Hepatocyte (in vitro differentiated cells): ENCODE data around the gene PIP5K1C. TPM values are rescaled to one million over a fixed set of nuclear protein-coding genes. Genes with fewer than 3 reads are reported as not detected.

Source experiments
- DNase-seq: peaks from one replicate; pipeline ENCODE4 v3.0.0-alpha.2; 2016; ENCODE audit warnings: low spot score
- H2AFZ ChIP-seq: fragments of 200-600 bp; sonication (generic); 2 replicates; pipeline ENCODE4 v1.6.0; 2016; ENCODE audit warnings: antibody characterized with exemption, mild to moderate bottlenecking
- H3K27ac ChIP-seq: fragments of 200-600 bp; sonication (generic); 2 replicates; pipeline ENCODE4 v1.5.1; 2016; ENCODE audit warnings: mild to moderate bottlenecking
- H3K27me3 ChIP-seq: fragments of 200-600 bp; sonication (generic); 2 replicates; pipeline ENCODE4 v1.6.1; 2016
- H3K36me3 ChIP-seq: fragments of 200-600 bp; sonication (generic); replicated peaks from 2 replicates; pipeline ENCODE4 v1.5.1; 2016; ENCODE audit warnings: low read depth; ENCODE audit not compliant: insufficient read depth
- H3K4me1 ChIP-seq: fragments of 200-600 bp; sonication (generic); 2 replicates; pipeline ENCODE4 v1.5.1; 2016; ENCODE audit warnings: mild to moderate bottlenecking, moderate library complexity; ENCODE audit not compliant: insufficient read depth
- H3K4me2 ChIP-seq: fragments of 200-600 bp; sonication (generic); 2 replicates; pipeline ENCODE4 v1.6.0; 2016
- H3K4me3 ChIP-seq: fragments of 200-600 bp; sonication (generic); 2 replicates; pipeline ENCODE4 v1.5.1; 2016; ENCODE audit warnings: mild to moderate bottlenecking
- H3K79me2 ChIP-seq: fragments of 200-600 bp; sonication (generic); 2 replicates; pipeline ENCODE4 v1.6.0; 2017; ENCODE audit warnings: mild to moderate bottlenecking
- H3K9me2 ChIP-seq: fragments of 200-600 bp; sonication (generic); replicated peaks from 2 replicates; pipeline ENCODE4 v1.6.0; 2017; ENCODE audit warnings: mild to moderate bottlenecking; ENCODE audit not compliant: insufficient read depth
- H3K9me3 ChIP-seq: fragments of 200-600 bp; sonication (generic); 2 replicates; pipeline ENCODE4 v1.5.1; 2016; ENCODE audit warnings: low read depth, mild to moderate bottlenecking
- H4K20me1 ChIP-seq: fragments of 200-600 bp; sonication (generic); 2 replicates; pipeline ENCODE4 v1.6.0; 2016; ENCODE audit warnings: mild to moderate bottlenecking; ENCODE audit not compliant: insufficient read depth, poor library complexity, severe bottlenecking
- EZH2 ChIP-seq: fragments of 200-600 bp; sonication (generic); IDR thresholded peaks from 2 replicates; pipeline ENCODE4 v1.6.1; 2016; ENCODE audit warnings: antibody characterized with exemption, mild to moderate bottlenecking, borderline replicate concordance
- EZH2phosphoT487 ChIP-seq: fragments of 200-600 bp; sonication (generic); IDR thresholded peaks from one replicate; pipeline ENCODE4 v1.6.1; 2018; ENCODE audit warnings: antibody characterized with exemption, mild to moderate bottlenecking, low read depth, moderate library complexity; ENCODE audit not compliant: unreplicated experiment, severe bottlenecking
- WGBS: methylation state at CpG from one replicate; pipeline ENCODE4 v1.1.6; 2016; ENCODE audit warnings: low lambda C conversion rate; ENCODE audit errors: missing lambda C conversion rate; 5-methylcytosine and 5-hydroxymethylcytosine counted together
- polyA plus RNA-seq: library from polyadenylated mRNA; unstranded; fragments of >200 nt; fragmentation: Nextera tagmentation; extraction: Ambion mirVana; gene quantifications from 2 replicates; pipeline ENCODE4 v1.2.1, GENCODE V29; 2016
- total RNA-seq: library from RNA; depleted of rRNA; stranded (reverse); fragments of >200 nt; gene quantifications from 2 replicates; pipeline ENCODE4 v1.2.3, GENCODE V29; 2014
- TF ChIP-seq, protein P1 (sequence below): fragments of 200-600 bp; sonication (generic); IDR thresholded peaks from 2 replicates; pipeline ENCODE4 v1.5.1; 2016; ENCODE audit warnings: antibody characterized with exemption, mild to moderate bottlenecking; ENCODE audit not compliant: poor library complexity

Gene PIP5K1C
- total and polyA plus RNA-seq, 2 experiments from 2014 or later = 20.7 to 37.1 TPM

DNA sequence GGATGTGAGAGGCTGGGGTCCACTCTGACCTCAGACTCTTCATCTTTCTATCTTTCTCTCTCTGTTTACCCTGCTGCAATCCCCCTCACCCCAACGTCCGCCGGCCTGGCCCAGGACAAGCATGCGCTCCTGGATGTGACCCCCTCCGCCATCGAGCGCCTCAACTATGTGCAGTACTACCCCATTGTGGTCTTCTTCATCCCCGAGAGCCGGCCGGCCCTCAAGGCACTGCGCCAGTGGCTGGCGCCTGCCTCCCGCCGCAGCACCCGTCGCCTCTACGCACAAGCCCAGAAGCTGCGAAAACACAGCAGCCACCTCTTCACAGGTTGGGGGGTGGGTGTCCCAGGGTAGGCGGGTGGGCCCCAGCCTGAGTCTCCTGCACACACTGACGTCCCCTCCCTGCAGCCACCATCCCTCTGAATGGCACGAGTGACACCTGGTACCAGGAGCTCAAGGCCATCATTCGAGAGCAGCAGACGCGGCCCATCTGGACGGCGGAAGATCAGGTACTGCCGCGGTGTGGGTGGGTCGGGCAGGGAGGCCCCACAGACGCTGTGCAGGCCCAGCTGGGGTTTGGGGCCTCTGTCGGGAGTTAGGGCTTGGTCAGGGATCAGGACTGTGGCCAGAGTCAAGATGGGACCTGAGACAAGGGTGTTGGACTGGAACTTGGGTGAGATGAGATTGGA is 46.2 kb upstream of the PIP5K1C start:
- H2AFZ ChIP-seq = no peak overlapping the region
- no peak for TF ChIP-seq EZH2phosphoT487
- no peak for TF ChIP-seq EZH2
- TF ChIP-seq, protein P1, sequence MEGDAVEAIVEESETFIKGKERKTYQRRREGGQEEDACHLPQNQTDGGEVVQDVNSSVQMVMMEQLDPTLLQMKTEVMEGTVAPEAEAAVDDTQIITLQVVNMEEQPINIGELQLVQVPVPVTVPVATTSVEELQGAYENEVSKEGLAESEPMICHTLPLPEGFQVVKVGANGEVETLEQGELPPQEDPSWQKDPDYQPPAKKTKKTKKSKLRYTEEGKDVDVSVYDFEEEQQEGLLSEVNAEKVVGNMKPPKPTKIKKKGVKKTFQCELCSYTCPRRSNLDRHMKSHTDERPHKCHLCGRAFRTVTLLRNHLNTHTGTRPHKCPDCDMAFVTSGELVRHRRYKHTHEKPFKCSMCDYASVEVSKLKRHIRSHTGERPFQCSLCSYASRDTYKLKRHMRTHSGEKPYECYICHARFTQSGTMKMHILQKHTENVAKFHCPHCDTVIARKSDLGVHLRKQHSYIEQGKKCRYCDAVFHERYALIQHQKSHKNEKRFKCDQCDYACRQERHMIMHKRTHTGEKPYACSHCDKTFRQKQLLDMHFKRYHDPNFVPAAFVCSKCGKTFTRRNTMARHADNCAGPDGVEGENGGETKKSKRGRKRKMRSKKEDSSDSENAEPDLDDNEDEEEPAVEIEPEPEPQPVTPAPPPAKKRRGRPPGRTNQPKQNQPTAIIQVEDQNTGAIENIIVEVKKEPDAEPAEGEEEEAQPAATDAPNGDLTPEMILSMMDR = no peak
- no peaks in the 10 kb centered on the region for H3K27me3 ChIP-seq
- no peaks in the 10 kb centered on the region for H3K9me2 ChIP-seq
- no peaks in the 10 kb centered on the region for H3K36me3 ChIP-seq
- H3K9me3 ChIP-seq = no peaks in the 10 kb centered on the region
- H3K27ac ChIP-seq = no peak overlapping the region
- H3K4me3 ChIP-seq = no peak overlapping the region
- 91% methylated on average over 29 of the region's 31 CpGs for WGBS
- no peak overlapping the region for H3K4me2 ChIP-seq
- no peak for DNase-seq
- no peaks in the 10 kb centered on the region for H3K79me2 ChIP-seq
- no peaks in the 10 kb centered on the region for H3K4me1 ChIP-seq
- no peaks in the 10 kb centered on the region for H4K20me1 ChIP-seq

DNA sequence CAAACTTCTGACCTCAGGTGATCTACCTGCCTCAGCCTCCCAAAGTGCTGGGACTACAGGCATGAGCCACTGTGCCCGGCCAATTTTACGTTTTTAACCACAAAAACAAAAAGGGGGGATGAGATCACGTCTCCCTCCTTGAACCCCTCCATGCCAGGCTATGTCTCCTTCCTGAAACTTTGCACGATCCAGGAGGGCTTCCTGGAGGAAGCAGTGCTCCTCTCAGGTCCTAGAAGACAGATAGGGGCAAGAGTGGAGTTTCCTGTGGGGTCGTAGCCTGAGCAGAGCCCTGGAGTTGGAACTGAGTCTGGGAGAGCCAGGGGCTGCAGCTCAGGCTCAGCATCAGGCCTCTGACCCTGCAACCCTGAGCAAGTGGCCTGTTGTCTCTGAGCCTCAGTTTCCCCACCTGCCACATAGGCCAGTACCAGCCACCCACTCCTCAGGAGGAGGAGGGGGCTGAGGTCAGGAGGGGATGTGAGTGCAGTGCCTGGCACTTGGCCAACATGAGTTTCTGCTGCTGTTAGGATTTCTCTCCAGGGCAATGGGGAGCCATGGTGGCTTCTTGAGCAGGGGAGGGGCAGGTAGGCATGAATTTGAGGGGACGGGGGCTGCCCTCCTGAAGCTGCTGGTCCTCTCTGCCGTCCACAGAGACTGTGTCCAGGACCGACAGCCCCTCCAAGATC is 45.2 kb upstream of the PIP5K1C start:
- Histone ChIP-seq H4K20me1 (no peaks in the 10 kb centered on the region), H3K36me3 (no peaks in the 10 kb centered on the region), H3K9me3 (no peaks in the 10 kb centered on the region), H3K79me2 (no peaks in the 10 kb centered on the region), H3K4me3 (no peak overlapping the region), H3K4me2 (no peak overlapping the region), H2AFZ (no peak overlapping the region), H3K27ac (no peak overlapping the region), H3K9me2 (no peaks in the 10 kb centered on the region), H3K4me1 (no peaks in the 10 kb centered on the region), H3K27me3 (no peaks in the 10 kb centered on the region)
- no peak for DNase-seq
- WGBS = 81% methylated on average over 8 of the region's 8 CpGs
- TF ChIP-seq EZH2 (no peak), EZH2phosphoT487 (no peak)
- TF ChIP-seq, protein P1 = no peak

- no peak overlapping the region for H3K4me2 ChIP-seq
- no peaks in the 10 kb centered on the region for H4K20me1 ChIP-seq
- no peak overlapping the region for H2AFZ ChIP-seq
- no peaks in the 10 kb centered on the region for H3K27me3 ChIP-seq
- no peak for TF ChIP-seq EZH2phosphoT487
- no peak for TF ChIP-seq EZH2
- TF ChIP-seq, protein P1 = no peak
- H3K27ac ChIP-seq = no peak overlapping the region
- 88% methylated on average over 2 of the region's 2 CpGs for WGBS
- H3K36me3 ChIP-seq = no peaks in the 10 kb centered on the region
- H3K4me3 ChIP-seq = no peak overlapping the region
- no peaks in the 10 kb centered on the region for H3K9me3 ChIP-seq
- DNase-seq = no peak
- no peaks in the 10 kb centered on the region for H3K4me1 ChIP-seq
- H3K79me2 ChIP-seq = no peaks in the 10 kb centered on the region
- no peaks in the 10 kb centered on the region for H3K9me2 ChIP-seq
Measured at GRCh38 chr19:3743486-3743885, 43.2 kb upstream of the PIP5K1C start.
